HT1080 (cell line): Measurements from ENCODE around the gene ALAS1. TPM values are rescaled to one million over a fixed set of nuclear protein-coding genes. Genes with fewer than 3 reads are reported as not detected.

ENCODE experiments used
- DNase-seq: peaks from one replicate; pipeline ENCODE4 v3.0.0-alpha.2; 2015; ENCODE audit warnings: low read depth
- total RNA-seq: library from RNA; depleted of rRNA; stranded (reverse); fragments of >200 nt; shearing (Covaris generic); gene quantifications from 2 replicates; pipeline ENCODE4 v1.2.3, GENCODE V29; 2014

ALAS1 gene
- total RNA-seq, 1 experiment from 2014 or later = 71.5 TPM

- no peak for DNase-seq
Observed at GRCh38 chr3:52233968-52234367, 36.0 kb downstream of the ALAS1 start.

GRCh38 chr3:52234516-52235447 lies 36.8 kb downstream of the ALAS1 start:
- DNase-seq = no peak

GRCh38 chr3:52236424-52236886 lies 38.5 kb downstream of the ALAS1 start:
- DNase-seq = no peak

- DNase-seq = no peak
Observed at GRCh38 chr3:52237006-52237656, 39.2 kb downstream of the ALAS1 start.

GRCh38 chr3:52237657-52238172 lies 39.8 kb downstream of the ALAS1 start:
- DNase-seq = peak; percentile 94

- DNase-seq = peak; percentile 29
Observed at GRCh38 chr3:52238193-52238760, 40.3 kb downstream of the ALAS1 start.

- peak; percentile 73 for DNase-seq
Observed at GRCh38 chr3:52238761-52239701, 41.1 kb downstream of the ALAS1 start, which contains the start of gene TWF2. TSS of gene TWF2 (minus strand) at chr3:52239158. CDS start at chr3:52239016, 142 bp downstream.

GRCh38 chr3:52240059-52240885 lies 42.3 kb downstream of the ALAS1 start:
- peak; percentile 56 for DNase-seq

- DNase-seq = no peak
Observed at GRCh38 chr3:52240886-52241370, 43.0 kb downstream of the ALAS1 start.

GRCh38 chr3:52242039-52242438 lies 44.1 kb downstream of the ALAS1 start:
- no peak for DNase-seq

- peak; percentile 67 for DNase-seq
Observed at GRCh38 chr3:52243791-52244628, 46.0 kb downstream of the ALAS1 start.

GRCh38 chr3:52245322-52246263 lies 47.6 kb downstream of the ALAS1 start, which contains the start of gene PPM1M:
TSS of gene PPM1M (plus strand) at chr3:52245759. CDS start at chr3:52245825, 66 bp downstream.
- DNase-seq = no peak

GRCh38 chr3:52246264-52246620 lies 48.3 kb downstream of the ALAS1 start:
- DNase-seq = no peak

- no peak for DNase-seq
Observed at GRCh38 chr3:52246728-52247408, 48.9 kb downstream of the ALAS1 start.

- no peak for DNase-seq
Observed at GRCh38 chr3:52247409-52248164, 49.6 kb downstream of the ALAS1 start.

- DNase-seq = no peak
Observed at GRCh38 chr3:52248165-52248541, 50.2 kb downstream of the ALAS1 start.
